Upper lobe of right lung (tissue), 1 donor: Measurements from ENCODE around the gene RAP1GDS1. TPM values are rescaled to one million over a fixed set of nuclear protein-coding genes. Genes with fewer than 3 reads are reported as not detected.
"Not testable (repeated sequence)": the region's sequence is repeated elsewhere in the genome, so short reads cannot be mapped to it uniquely, and the experiment has no call there.

Source experiments
- ATAC-seq: fragments of 200-7000 bp; cut with Tn5 transposase; one replicate; pipeline ENCODE4 v1.9.1; 2020; ENCODE audit warnings: mild to moderate bottlenecking, moderate library complexity
- DNase-seq: peaks from one replicate; pipeline ENCODE4 v3.0.0-alpha.2; 2020
- H3K27ac ChIP-seq: fragments of 200-600 bp; one replicate; pipeline ENCODE4 v1.8.0; 2022
- H3K27me3 ChIP-seq: fragments of 200-600 bp; one replicate; pipeline ENCODE4 v1.8.0; 2022; ENCODE audit warnings: mild to moderate bottlenecking
- H3K36me3 ChIP-seq: fragments of 200-600 bp; one replicate; pipeline ENCODE4 v1.8.0; 2022
- H3K4me1 ChIP-seq: fragments of 200-600 bp; one replicate; pipeline ENCODE4 v1.8.0; 2022
- H3K4me3 ChIP-seq: fragments of 200-600 bp; one replicate; pipeline ENCODE4 v1.8.0; 2022; ENCODE audit warnings: mild to moderate bottlenecking
- H3K9me3 ChIP-seq: fragments of 200-600 bp; one replicate; pipeline ENCODE4 v1.8.0; 2022
- CTCF ChIP-seq: fragments of 200-600 bp; IDR thresholded peaks from one replicate; pipeline ENCODE4 v1.8.0; 2022; ENCODE audit warnings: antibody characterized with exemption
- intact Hi-C: fragments of 100-400 bp; cut with DNase I; formaldehyde crosslinking; loops from one replicate; pipeline ENCODE4 v1.11.0; 2022
- total RNA-seq: library from RNA; stranded (reverse); fragmentation: NEBNext Ultra II Directional; extraction: Animal tissue kit (Norgen Biotek cat#: 25700); gene quantifications from one replicate; pipeline ENCODE4 v1.2.1, GENCODE V29; 2021
- donor health status: DM: no; HTN: yes; CAD: no; lungs with severe emphysema.

Gene RAP1GDS1
- total RNA-seq, 1 donor from 2014 or later, result 39.1 TPM

DNA sequence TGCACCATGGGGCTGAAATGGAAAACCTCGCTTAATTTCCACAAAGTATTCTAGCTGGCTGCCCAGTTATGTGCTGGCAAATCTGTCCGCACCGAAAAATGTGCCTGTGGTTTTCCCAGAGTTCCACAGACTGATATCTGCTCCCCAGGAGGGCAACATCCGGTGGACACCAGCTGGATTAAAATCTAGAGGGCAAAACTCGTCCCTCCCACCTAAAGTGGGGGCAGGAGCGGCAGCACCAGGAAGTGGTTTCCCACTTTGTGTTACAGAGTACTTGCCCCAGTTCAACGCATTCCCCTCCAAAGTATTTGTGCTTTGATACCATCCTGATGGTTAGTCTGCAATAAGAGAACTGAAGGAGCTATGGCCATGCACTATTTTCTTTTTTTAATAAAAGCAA lies 209.6 kb downstream of the RAP1GDS1 start:
- H3K4me3 ChIP-seq, result no peak overlapping the region
- H3K9me3 ChIP-seq, result no peaks in the 10 kb centered on the region
- peaks cover 10% of the 10 kb centered on the region for H3K4me1 ChIP-seq
- no peaks in the 10 kb centered on the region for H3K27me3 ChIP-seq
- TF ChIP-seq CTCF, result no peak
- H3K27ac ChIP-seq, result no peak overlapping the region
- DNase-seq (no peak), ATAC-seq (no peak)
- intact Hi-C loops, result no loop called here
- no peaks in the 10 kb centered on the region for H3K36me3 ChIP-seq

DNA sequence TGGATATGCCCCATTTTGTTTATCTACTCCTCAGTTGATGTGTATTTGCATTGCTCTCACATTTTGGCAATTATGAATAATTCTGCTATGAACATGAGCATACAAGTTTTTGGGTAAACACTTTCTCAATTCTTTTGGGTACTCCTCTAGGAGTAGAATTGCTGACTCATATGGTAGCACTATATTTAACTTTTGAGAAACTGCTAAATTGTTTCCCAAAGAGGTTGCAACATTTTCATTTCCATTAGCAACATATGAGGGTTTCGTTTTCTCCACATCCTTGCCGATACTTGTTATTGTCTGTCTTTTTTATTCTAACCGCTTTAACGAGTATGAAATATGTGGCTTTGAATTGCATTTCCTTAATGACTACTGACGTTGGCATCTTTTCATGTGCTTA lies 211.9 kb downstream of the RAP1GDS1 start:
- H3K27me3 ChIP-seq, result no peaks in the 10 kb centered on the region
- no peaks in the 10 kb centered on the region for H3K36me3 ChIP-seq
- H3K9me3 ChIP-seq, result no peaks in the 10 kb centered on the region
- intact Hi-C loops, result no loop called here
- no peak overlapping the region for H3K27ac ChIP-seq
- ATAC-seq (peak; percentile 14), DNase-seq (no peak)
- no peak overlapping the region for H3K4me3 ChIP-seq
- H3K4me1 ChIP-seq, result peaks cover 5% of the 10 kb centered on the region
- TF ChIP-seq CTCF, result no peak

- no peaks in the 10 kb centered on the region for H3K27me3 ChIP-seq
- H3K4me1 ChIP-seq, result no peaks in the 10 kb centered on the region
- no peak overlapping the region for H3K4me3 ChIP-seq
- DNase-seq (no peak), ATAC-seq (no peak)
- H3K27ac ChIP-seq, result no peak overlapping the region
- H3K9me3 ChIP-seq, result no peaks in the 10 kb centered on the region
- intact Hi-C loops, result no loop called here
- no peak for TF ChIP-seq CTCF
- no peaks in the 10 kb centered on the region for H3K36me3 ChIP-seq
Observed at GRCh38 chr4:98474408-98474844, 213.2 kb downstream of the RAP1GDS1 start.

- H3K4me1 ChIP-seq, result no peaks in the 10 kb centered on the region
- no peak overlapping the region for H3K27ac ChIP-seq
- no peak for DNase-seq
- no peak overlapping the region for H3K4me3 ChIP-seq
- no peaks in the 10 kb centered on the region for H3K9me3 ChIP-seq
- no peak for TF ChIP-seq CTCF
- H3K36me3 ChIP-seq, result no peaks in the 10 kb centered on the region
- H3K27me3 ChIP-seq, result no peaks in the 10 kb centered on the region
- ATAC-seq, result no peak
- intact Hi-C loops, result no loop called here
Observed at GRCh38 chr4:98476891-98477290, 215.7 kb downstream of the RAP1GDS1 start.

GRCh38 chr4:98479590-98479989 lies 218.4 kb downstream of the RAP1GDS1 start:
- H3K4me1 ChIP-seq, H3K27me3 ChIP-seq, H3K9me3 ChIP-seq, H3K36me3 ChIP-seq, DNase-seq, H3K4me3 ChIP-seq, intact Hi-C loops, ATAC-seq, H3K27ac ChIP-seq: not testable (repeated sequence)

DNA sequence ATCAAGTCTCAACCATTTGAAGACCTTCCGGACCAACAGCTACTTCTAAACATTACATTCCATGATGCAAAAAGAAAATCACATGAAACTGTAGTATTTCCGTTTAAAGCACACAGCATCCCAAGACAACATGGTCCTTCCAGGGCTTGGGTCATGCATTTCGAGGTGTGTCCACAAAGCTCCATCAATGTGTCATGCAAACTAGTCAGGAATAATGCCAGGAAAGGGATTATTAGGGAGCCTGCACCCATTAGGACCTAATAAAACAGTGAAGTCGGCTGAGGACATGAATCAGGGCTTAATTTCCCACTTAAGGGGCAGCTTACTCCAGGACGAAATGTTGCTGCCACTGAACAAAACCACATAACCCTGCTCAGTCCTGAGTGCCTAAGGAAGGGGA lies 219.4 kb downstream of the RAP1GDS1 start:
- H3K36me3 ChIP-seq, result no peaks in the 10 kb centered on the region
- no peaks in the 10 kb centered on the region for H3K4me1 ChIP-seq
- no peaks in the 10 kb centered on the region for H3K27me3 ChIP-seq
- no peak for ATAC-seq
- no peak overlapping the region for H3K27ac ChIP-seq
- H3K4me3 ChIP-seq, result no peak overlapping the region
- intact Hi-C loops, result no loop called here
- no peak for DNase-seq
- H3K9me3 ChIP-seq, result no peaks in the 10 kb centered on the region
- TF ChIP-seq CTCF, result no peak
